HG03039 (cell line): Measurements from ENCODE around the gene FOCAD.

ENCODE experiments used
- ATAC-seq: cut with Tn5 transposase; IDR thresholded peaks from one replicate; pipeline ENCODE4 v1.9.1; 2021; ENCODE audit warnings: mild to moderate bottlenecking, moderate library complexity; ENCODE audit not compliant: unreplicated experiment

Gene FOCAD

GRCh38 chr9:20786807-20787206, 102.7 kb downstream of the FOCAD start:
- no peak for ATAC-seq

GRCh38 chr9:20788526-20789451, 104.7 kb downstream of the FOCAD start:
- no peak for ATAC-seq

GRCh38 chr9:20790721-20791120, 106.7 kb downstream of the FOCAD start:
- no peak for ATAC-seq

GRCh38 chr9:20791682-20792081, 107.6 kb downstream of the FOCAD start:
- ATAC-seq, result no peak

GRCh38 chr9:20804489-20805250, 120.6 kb downstream of the FOCAD start:
- ATAC-seq, result no peak

- no peak for ATAC-seq
Measured at GRCh38 chr9:20805766-20806165, 121.7 kb downstream of the FOCAD start.

GRCh38 chr9:20808002-20808401, 123.9 kb downstream of the FOCAD start:
- no peak for ATAC-seq

GRCh38 chr9:20811872-20812271, 127.8 kb downstream of the FOCAD start:
- ATAC-seq, result no peak

GRCh38 chr9:20815923-20816703, 132.1 kb downstream of the FOCAD start:
- no peak for ATAC-seq

- no peak for ATAC-seq
Measured at GRCh38 chr9:20823051-20823450, 139.0 kb downstream of the FOCAD start.

- ATAC-seq, result no peak
Measured at GRCh38 chr9:20831028-20831427, 147.0 kb downstream of the FOCAD start.

- no peak for ATAC-seq
Measured at GRCh38 chr9:20832775-20833174, 148.7 kb downstream of the FOCAD start.

GRCh38 chr9:20835377-20836286, 151.6 kb downstream of the FOCAD start:
- no peak for ATAC-seq

GRCh38 chr9:20837166-20837565, 153.1 kb downstream of the FOCAD start:
- no peak for ATAC-seq

- ATAC-seq, result no peak
Measured at GRCh38 chr9:20838218-20838617, 154.2 kb downstream of the FOCAD start.

GRCh38 chr9:20844916-20845315, 160.9 kb downstream of the FOCAD start:
- no peak for ATAC-seq

GRCh38 chr9:20848490-20848889, 164.4 kb downstream of the FOCAD start:
- no peak for ATAC-seq

- ATAC-seq, result no peak
Measured at GRCh38 chr9:20853866-20854265, 169.8 kb downstream of the FOCAD start.

GRCh38 chr9:20854444-20854843, 170.4 kb downstream of the FOCAD start:
- no peak for ATAC-seq

GRCh38 chr9:20863945-20864344, 179.9 kb downstream of the FOCAD start:
- ATAC-seq, result no peak
